Measurements from ENCODE around the gene ANKRD33B.

DNA sequence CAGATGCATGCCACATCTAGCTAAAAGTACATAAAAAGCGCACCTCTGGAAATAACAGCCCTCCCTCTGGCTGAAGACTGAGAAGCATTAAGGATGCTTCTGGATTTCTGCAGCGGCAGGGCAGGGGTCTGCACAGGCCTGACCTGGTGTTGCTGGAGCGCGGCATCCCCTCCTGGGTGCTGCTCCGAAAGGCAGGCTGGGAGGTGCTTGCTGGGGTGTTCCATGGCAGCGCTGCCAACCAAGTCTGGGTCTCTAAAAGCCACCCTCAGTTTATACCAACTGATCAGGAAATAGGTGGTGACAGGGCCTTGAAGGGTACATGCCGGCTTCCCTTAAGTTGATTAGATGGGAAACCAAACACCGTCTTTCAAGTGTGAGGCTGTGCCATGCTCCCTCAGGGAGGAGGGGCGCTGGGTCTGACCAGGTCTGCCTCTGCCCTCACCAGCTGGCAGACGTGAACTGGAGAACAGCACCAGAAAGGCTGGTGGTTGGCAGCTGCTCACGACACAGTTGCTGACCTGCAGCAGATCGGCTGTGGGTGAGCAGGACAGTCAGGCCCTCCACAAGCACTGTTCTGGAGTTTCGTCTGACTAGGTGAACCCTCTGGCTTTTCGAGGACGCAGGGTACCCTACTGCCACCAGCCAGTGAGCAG lies 115.6 kb downstream of the ANKRD33B start:
- TF ChIP-seq, protein P1, sequence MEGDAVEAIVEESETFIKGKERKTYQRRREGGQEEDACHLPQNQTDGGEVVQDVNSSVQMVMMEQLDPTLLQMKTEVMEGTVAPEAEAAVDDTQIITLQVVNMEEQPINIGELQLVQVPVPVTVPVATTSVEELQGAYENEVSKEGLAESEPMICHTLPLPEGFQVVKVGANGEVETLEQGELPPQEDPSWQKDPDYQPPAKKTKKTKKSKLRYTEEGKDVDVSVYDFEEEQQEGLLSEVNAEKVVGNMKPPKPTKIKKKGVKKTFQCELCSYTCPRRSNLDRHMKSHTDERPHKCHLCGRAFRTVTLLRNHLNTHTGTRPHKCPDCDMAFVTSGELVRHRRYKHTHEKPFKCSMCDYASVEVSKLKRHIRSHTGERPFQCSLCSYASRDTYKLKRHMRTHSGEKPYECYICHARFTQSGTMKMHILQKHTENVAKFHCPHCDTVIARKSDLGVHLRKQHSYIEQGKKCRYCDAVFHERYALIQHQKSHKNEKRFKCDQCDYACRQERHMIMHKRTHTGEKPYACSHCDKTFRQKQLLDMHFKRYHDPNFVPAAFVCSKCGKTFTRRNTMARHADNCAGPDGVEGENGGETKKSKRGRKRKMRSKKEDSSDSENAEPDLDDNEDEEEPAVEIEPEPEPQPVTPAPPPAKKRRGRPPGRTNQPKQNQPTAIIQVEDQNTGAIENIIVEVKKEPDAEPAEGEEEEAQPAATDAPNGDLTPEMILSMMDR (conservative IDR thresholded peaks at IDR 0.05; ENCODE audit: low read depth in 2 of 2): no peak
- TF ChIP-seq EZH2 (IDR thresholded peaks at IDR 0.05; ENCODE audit: low read depth, unreplicated experiment) (no peak), EZH2phosphoT487 (IDR thresholded peaks at IDR 0.05; ENCODE audit: unreplicated experiment) (no peak), POLR2AphosphoS5 (IDR thresholded peaks at IDR 0.05; ENCODE audit: low read depth) (no peak), CREB1 (CRISPR knock-in tag; IDR thresholded peaks at IDR 0.05; ENCODE audit: low read depth) (no peak), ZNF331 (CRISPR knock-in tag; IDR thresholded peaks at IDR 0.05; ENCODE audit: low read depth) (no peak), JUNB (IDR thresholded peaks at IDR 0.05; ENCODE audit: unreplicated experiment) (no peak), STAT1 (IDR thresholded peaks at IDR 0.05; ENCODE audit: unreplicated experiment) (no peak)
- TF ChIP-seq, protein P2, sequence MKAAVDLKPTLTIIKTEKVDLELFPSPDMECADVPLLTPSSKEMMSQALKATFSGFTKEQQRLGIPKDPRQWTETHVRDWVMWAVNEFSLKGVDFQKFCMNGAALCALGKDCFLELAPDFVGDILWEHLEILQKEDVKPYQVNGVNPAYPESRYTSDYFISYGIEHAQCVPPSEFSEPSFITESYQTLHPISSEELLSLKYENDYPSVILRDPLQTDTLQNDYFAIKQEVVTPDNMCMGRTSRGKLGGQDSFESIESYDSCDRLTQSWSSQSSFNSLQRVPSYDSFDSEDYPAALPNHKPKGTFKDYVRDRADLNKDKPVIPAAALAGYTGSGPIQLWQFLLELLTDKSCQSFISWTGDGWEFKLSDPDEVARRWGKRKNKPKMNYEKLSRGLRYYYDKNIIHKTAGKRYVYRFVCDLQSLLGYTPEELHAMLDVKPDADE (IDR thresholded peaks at IDR 0.05): no peak
- TF ChIP-seq, protein P3, sequence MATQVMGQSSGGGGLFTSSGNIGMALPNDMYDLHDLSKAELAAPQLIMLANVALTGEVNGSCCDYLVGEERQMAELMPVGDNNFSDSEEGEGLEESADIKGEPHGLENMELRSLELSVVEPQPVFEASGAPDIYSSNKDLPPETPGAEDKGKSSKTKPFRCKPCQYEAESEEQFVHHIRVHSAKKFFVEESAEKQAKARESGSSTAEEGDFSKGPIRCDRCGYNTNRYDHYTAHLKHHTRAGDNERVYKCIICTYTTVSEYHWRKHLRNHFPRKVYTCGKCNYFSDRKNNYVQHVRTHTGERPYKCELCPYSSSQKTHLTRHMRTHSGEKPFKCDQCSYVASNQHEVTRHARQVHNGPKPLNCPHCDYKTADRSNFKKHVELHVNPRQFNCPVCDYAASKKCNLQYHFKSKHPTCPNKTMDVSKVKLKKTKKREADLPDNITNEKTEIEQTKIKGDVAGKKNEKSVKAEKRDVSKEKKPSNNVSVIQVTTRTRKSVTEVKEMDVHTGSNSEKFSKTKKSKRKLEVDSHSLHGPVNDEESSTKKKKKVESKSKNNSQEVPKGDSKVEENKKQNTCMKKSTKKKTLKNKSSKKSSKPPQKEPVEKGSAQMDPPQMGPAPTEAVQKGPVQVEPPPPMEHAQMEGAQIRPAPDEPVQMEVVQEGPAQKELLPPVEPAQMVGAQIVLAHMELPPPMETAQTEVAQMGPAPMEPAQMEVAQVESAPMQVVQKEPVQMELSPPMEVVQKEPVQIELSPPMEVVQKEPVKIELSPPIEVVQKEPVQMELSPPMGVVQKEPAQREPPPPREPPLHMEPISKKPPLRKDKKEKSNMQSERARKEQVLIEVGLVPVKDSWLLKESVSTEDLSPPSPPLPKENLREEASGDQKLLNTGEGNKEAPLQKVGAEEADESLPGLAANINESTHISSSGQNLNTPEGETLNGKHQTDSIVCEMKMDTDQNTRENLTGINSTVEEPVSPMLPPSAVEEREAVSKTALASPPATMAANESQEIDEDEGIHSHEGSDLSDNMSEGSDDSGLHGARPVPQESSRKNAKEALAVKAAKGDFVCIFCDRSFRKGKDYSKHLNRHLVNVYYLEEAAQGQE (IDR thresholded peaks at IDR 0.05; ENCODE audit: unreplicated experiment): no peak
- TF ChIP-seq, protein P4, sequence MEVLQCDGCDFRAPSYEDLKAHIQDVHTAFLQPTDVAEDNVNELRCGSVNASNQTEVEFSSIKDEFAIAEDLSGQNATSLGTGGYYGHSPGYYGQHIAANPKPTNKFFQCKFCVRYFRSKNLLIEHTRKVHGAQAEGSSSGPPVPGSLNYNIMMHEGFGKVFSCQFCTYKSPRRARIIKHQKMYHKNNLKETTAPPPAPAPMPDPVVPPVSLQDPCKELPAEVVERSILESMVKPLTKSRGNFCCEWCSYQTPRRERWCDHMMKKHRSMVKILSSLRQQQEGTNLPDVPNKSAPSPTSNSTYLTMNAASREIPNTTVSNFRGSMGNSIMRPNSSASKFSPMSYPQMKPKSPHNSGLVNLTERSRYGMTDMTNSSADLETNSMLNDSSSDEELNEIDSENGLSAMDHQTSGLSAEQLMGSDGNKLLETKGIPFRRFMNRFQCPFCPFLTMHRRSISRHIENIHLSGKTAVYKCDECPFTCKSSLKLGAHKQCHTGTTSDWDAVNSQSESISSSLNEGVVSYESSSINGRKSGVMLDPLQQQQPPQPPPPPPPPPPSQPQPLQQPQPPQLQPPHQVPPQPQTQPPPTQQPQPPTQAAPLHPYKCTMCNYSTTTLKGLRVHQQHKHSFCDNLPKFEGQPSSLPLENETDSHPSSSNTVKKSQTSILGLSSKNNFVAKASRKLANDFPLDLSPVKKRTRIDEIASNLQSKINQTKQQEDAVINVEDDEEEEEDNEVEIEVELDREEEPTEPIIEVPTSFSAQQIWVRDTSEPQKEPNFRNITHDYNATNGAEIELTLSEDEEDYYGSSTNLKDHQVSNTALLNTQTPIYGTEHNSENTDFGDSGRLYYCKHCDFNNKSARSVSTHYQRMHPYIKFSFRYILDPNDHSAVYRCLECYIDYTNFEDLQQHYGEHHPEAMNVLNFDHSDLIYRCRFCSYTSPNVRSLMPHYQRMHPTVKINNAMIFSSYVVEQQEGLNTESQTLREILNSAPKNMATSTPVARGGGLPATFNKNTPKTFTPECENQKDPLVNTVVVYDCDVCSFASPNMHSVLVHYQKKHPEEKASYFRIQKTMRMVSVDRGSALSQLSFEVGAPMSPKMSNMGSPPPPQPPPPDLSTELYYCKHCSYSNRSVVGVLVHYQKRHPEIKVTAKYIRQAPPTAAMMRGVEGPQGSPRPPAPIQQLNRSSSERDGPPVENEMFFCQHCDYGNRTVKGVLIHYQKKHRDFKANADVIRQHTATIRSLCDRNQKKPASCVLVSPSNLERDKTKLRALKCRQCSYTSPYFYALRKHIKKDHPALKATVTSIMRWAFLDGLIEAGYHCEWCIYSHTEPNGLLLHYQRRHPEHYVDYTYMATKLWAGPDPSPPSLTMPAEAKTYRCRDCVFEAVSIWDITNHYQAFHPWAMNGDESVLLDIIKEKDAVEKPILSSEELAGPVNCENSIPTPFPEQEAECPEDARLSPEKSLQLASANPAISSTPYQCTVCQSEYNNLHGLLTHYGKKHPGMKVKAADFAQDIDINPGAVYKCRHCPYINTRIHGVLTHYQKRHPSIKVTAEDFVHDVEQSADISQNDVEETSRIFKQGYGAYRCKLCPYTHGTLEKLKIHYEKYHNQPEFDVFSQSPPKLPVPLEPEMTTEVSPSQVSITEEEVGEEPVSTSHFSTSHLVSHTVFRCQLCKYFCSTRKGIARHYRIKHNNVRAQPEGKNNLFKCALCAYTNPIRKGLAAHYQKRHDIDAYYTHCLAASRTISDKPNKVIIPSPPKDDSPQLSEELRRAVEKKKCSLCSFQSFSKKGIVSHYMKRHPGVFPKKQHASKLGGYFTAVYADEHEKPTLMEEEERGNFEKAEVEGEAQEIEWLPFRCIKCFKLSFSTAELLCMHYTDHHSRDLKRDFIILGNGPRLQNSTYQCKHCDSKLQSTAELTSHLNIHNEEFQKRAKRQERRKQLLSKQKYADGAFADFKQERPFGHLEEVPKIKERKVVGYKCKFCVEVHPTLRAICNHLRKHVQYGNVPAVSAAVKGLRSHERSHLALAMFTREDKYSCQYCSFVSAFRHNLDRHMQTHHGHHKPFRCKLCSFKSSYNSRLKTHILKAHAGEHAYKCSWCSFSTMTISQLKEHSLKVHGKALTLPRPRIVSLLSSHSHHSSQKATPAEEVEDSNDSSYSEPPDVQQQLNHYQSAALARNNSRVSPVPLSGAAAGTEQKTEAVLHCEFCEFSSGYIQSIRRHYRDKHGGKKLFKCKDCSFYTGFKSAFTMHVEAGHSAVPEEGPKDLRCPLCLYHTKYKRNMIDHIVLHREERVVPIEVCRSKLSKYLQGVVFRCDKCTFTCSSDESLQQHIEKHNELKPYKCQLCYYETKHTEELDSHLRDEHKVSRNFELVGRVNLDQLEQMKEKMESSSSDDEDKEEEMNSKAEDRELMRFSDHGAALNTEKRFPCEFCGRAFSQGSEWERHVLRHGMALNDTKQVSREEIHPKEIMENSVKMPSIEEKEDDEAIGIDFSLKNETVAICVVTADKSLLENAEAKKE (CRISPR knock-in tag; IDR thresholded peaks at IDR 0.05): no peak

Data from GM23338 (cell line).